NCI-H1105 treated with DMSO at 0.1 percent for 48 hours (cell line): ENCODE results near the gene SYT2.
A peak's percentile ranks its signal among the peaks of the same experiment; 100 is the strongest.

ENCODE experiments used
- DNase-seq: peaks from one replicate; lab custom pipeline; 2025; lab: John Stamatoyannopoulos, UW

The SYT2 gene

GRCh38 chr1:202704601-202705000 is 5.7 kb downstream of the SYT2 start:
- no peak for DNase-seq

- DNase-seq, result no peak
Observed at GRCh38 chr1:202703191-202703590, 7.1 kb downstream of the SYT2 start.

- DNase-seq, result no peak
Observed at GRCh38 chr1:202702088-202702487, 8.2 kb downstream of the SYT2 start.

- no peak for DNase-seq
Observed at GRCh38 chr1:202701200-202701599, 9.1 kb downstream of the SYT2 start.

GRCh38 chr1:202700061-202700460 is 10.2 kb downstream of the SYT2 start:
- DNase-seq, result no peak

- no peak for DNase-seq
Observed at GRCh38 chr1:202698276-202698675, 12.0 kb downstream of the SYT2 start.

GRCh38 chr1:202697038-202697437 is 13.2 kb downstream of the SYT2 start:
- no peak for DNase-seq

- peak; percentile 42 for DNase-seq
Observed at GRCh38 chr1:202694314-202694713, 15.9 kb downstream of the SYT2 start.

GRCh38 chr1:202692959-202693555 is 17.2 kb downstream of the SYT2 start:
- no peak for DNase-seq

- DNase-seq, result peak; percentile 61
Observed at GRCh38 chr1:202691816-202692215, 18.4 kb downstream of the SYT2 start.

GRCh38 chr1:202689493-202690342 is 20.5 kb downstream of the SYT2 start:
- DNase-seq, result no peak

- no peak for DNase-seq
Observed at GRCh38 chr1:202689082-202689481, 21.2 kb downstream of the SYT2 start.

GRCh38 chr1:202688401-202688800 is 21.9 kb downstream of the SYT2 start:
- no peak for DNase-seq

- no peak for DNase-seq
Observed at GRCh38 chr1:202687798-202688197, 22.5 kb downstream of the SYT2 start.

GRCh38 chr1:202687370-202687769 is 22.9 kb downstream of the SYT2 start:
- no peak for DNase-seq

- no peak for DNase-seq
Observed at GRCh38 chr1:202685641-202686040, 24.6 kb downstream of the SYT2 start.

GRCh38 chr1:202684716-202685115 is 25.5 kb downstream of the SYT2 start:
- DNase-seq, result no peak

GRCh38 chr1:202683029-202683428 is 27.2 kb downstream of the SYT2 start:
- DNase-seq, result no peak

GRCh38 chr1:202682477-202682876 is 27.8 kb downstream of the SYT2 start:
- no peak for DNase-seq

GRCh38 chr1:202681736-202682420 is 28.4 kb downstream of the SYT2 start:
- no peak for DNase-seq

GRCh38 chr1:202680586-202681352 is 29.5 kb downstream of the SYT2 start:
- no peak for DNase-seq
